Esophagus (tissue), 2 donors: ENCODE results near the gene CPLX1. TPM values are rescaled to one million over a fixed set of nuclear protein-coding genes. Genes with fewer than 3 reads are reported as not detected.
"Not testable (repeated sequence)": the region's sequence is repeated elsewhere in the genome, so short reads cannot be mapped to it uniquely, and the experiment has no call there.

Experiments used
- H3K27ac ChIP-seq, 2 donors: one replicate each; pipeline ENCODE4 v1.5.1; 2013; ENCODE audit warnings: low read depth in 2 of 2, mild to moderate bottlenecking in 2 of 2, inconsistent platforms in 1 of 2, low read length in 1 of 2, moderate library complexity in 1 of 2
- H3K27me3 ChIP-seq, 2 donors: one replicate each; pipeline ENCODE4 v1.6.1; 2013; ENCODE audit warnings: low read length in 2 of 2, control low read depth in 1 of 2, mild to moderate bottlenecking in 1 of 2; ENCODE audit not compliant: insufficient read depth in 2 of 2, control insufficient read depth in 1 of 2
- H3K36me3 ChIP-seq, 2 donors: one replicate each; pipeline ENCODE4 v1.6.1; 2013; ENCODE audit warnings: low read length in 1 of 2; ENCODE audit not compliant: control insufficient read depth in 2 of 2, insufficient read depth in 2 of 2
- H3K4me1 ChIP-seq, 2 donors: one replicate each; pipeline ENCODE4 v1.6.1; 2013; ENCODE audit warnings: low read length in 1 of 2; ENCODE audit not compliant: control insufficient read depth in 2 of 2, insufficient read depth in 2 of 2
- H3K4me3 ChIP-seq, 2 donors: one replicate each; pipeline ENCODE4 v1.5.1; 2013; ENCODE audit warnings: low read length in 2 of 2, mild to moderate bottlenecking in 2 of 2, low read depth in 1 of 2, moderate library complexity in 1 of 2
- H3K9me3 ChIP-seq, 2 donors: one replicate each; pipeline ENCODE4 v1.6.1; 2013; ENCODE audit warnings: mild to moderate bottlenecking in 2 of 2, low read depth in 1 of 2, low read length in 1 of 2, moderate library complexity in 1 of 2; ENCODE audit not compliant: control insufficient read depth in 2 of 2, insufficient read depth in 1 of 2
- WGBS, 2 donors: extraction: QIAGEN DNeasy Blood & Tissue Kit; methylation state at CpG; one replicate each; pipeline ENCODE4 v1.1.7; 2013; 5-methylcytosine and 5-hydroxymethylcytosine counted together
- polyA plus RNA-seq, 2 donors: library from polyadenylated mRNA; stranded (reverse); fragments of 200-250 nt; gene quantifications; one replicate each; pipeline ENCODE4 v1.2.3, GENCODE V29; 2013
- donor health status: healthy with polysubstance abuse.
- donor health status: Bipolar disorder and iron deficiency.

The CPLX1 gene
- polyA plus RNA-seq, 2 donors, result 0.74 to 2.8 TPM

GRCh38 chr4:754221-755120 lies 71.5 kb downstream of the CPLX1 start:
- H3K9me3 ChIP-seq, result no peaks in the 10 kb centered on the region
- peaks cover 8 to 28% of the 10 kb centered on the region in 2 donors for H3K36me3 ChIP-seq
- H3K27me3 ChIP-seq, result no peaks in the 10 kb centered on the region
- WGBS, 2 donors, result 94 to 95% methylated on average over 31 to 32 of the region's 32 CpGs
- H3K4me3 ChIP-seq, result no peak overlapping the region
- H3K27ac ChIP-seq, result no peak overlapping the region
- H3K4me1 ChIP-seq, result peaks cover 0 to 3% of the 10 kb centered on the region in 2 donors

GRCh38 chr4:753186-753585 lies 72.7 kb downstream of the CPLX1 start:
- not testable (repeated sequence) for H3K9me3 ChIP-seq, H3K27ac ChIP-seq, H3K4me3 ChIP-seq, H3K4me1 ChIP-seq, H3K27me3 ChIP-seq
- WGBS, 2 donors, result 97 to 98% methylated on average over 13 of the region's 13 CpGs
- peaks cover 12 to 31% of the 10 kb centered on the region in 2 donors for H3K36me3 ChIP-seq

- WGBS, 2 donors, result 93 to 96% methylated on average over 25 of the region's 25 CpGs
- Histone ChIP-seq H3K36me3 (peaks cover 12 to 31% of the 10 kb centered on the region in 2 donors), H3K9me3 (no peaks in the 10 kb centered on the region), H3K4me1 (peaks cover 0 to 3% of the 10 kb centered on the region in 2 donors), H3K4me3 (no peak overlapping the region), H3K27me3 (no peaks in the 10 kb centered on the region), H3K27ac (no peak overlapping the region)
Measured at GRCh38 chr4:752196-752861, 73.6 kb downstream of the CPLX1 start.

- H3K27ac ChIP-seq, result no peak overlapping the region
- H3K4me1 ChIP-seq, result peaks cover 0 to 3% of the 10 kb centered on the region in 2 donors
- no peaks in the 10 kb centered on the region for H3K27me3 ChIP-seq
- peaks cover 9 to 28% of the 10 kb centered on the region in 2 donors for H3K36me3 ChIP-seq
- 76 to 90% methylated on average over 15 of the region's 15 CpGs for WGBS, 2 donors
- no peak overlapping the region for H3K4me3 ChIP-seq
- H3K9me3 ChIP-seq, result no peaks in the 10 kb centered on the region
Measured at GRCh38 chr4:751676-752075, 74.3 kb downstream of the CPLX1 start.

- Histone ChIP-seq H3K27ac (no peak overlapping the region), H3K36me3 (peaks cover 8 to 25% of the 10 kb centered on the region in 2 donors)
Measured at GRCh38 chr4:749698-750666, 75.9 kb downstream of the CPLX1 start.

GRCh38 chr4:748461-748860 lies 77.5 kb downstream of the CPLX1 start:
- H3K36me3 ChIP-seq, result peaks cover 4 to 16% of the 10 kb centered on the region in 2 donors
- H3K4me1 ChIP-seq, result peaks cover 0 to 3% of the 10 kb centered on the region in 2 donors
- WGBS, 2 donors, result 92 to 93% methylated on average over 19 of the region's 19 CpGs
- H3K27me3 ChIP-seq, result no peaks in the 10 kb centered on the region
- no peak overlapping the region for H3K27ac ChIP-seq
- no peak overlapping the region for H3K4me3 ChIP-seq
- no peaks in the 10 kb centered on the region for H3K9me3 ChIP-seq

More at GRCh38 chr4:749698-750666, 75.9 kb downstream of the CPLX1 start:
- WGBS, 2 donors, result 87 to 89% methylated on average over 20 of the region's 20 CpGs
- Histone ChIP-seq H3K9me3 (no peaks in the 10 kb centered on the region), H3K4me3 (no peak overlapping the region), H3K27me3 (no peaks in the 10 kb centered on the region), H3K4me1 (peaks cover 0 to 3% of the 10 kb centered on the region in 2 donors)

GRCh38 chr4:747546-748170 lies 78.3 kb downstream of the CPLX1 start:
- H3K9me3 ChIP-seq, result no peaks in the 10 kb centered on the region
- H3K36me3 ChIP-seq, result peaks cover 4 to 12% of the 10 kb centered on the region in 2 donors
- WGBS, 2 donors, result 93 to 95% methylated on average over 20 to 23 of the region's 34 CpGs

GRCh38 chr4:744212-744841 lies 81.6 kb downstream of the CPLX1 start:
- no peaks in the 10 kb centered on the region for H3K27me3 ChIP-seq
- H3K4me1 ChIP-seq, result no peaks in the 10 kb centered on the region
- no peak overlapping the region for H3K27ac ChIP-seq
- no peaks in the 10 kb centered on the region for H3K9me3 ChIP-seq
- no peak overlapping the region for H3K4me3 ChIP-seq
- H3K36me3 ChIP-seq, result peaks cover 9 to 23% of the 10 kb centered on the region in 2 donors
- WGBS, 2 donors, result 90 to 91% methylated on average over 28 to 36 of the region's 44 CpGs

More at GRCh38 chr4:747546-748170, 78.3 kb downstream of the CPLX1 start:
- Histone ChIP-seq H3K4me1 (peaks cover 0 to 3% of the 10 kb centered on the region in 2 donors), H3K27me3 (no peaks in the 10 kb centered on the region), H3K27ac (no peak overlapping the region), H3K4me3 (no peak overlapping the region)
